ENCODE data around the gene DLK1.

DNA sequence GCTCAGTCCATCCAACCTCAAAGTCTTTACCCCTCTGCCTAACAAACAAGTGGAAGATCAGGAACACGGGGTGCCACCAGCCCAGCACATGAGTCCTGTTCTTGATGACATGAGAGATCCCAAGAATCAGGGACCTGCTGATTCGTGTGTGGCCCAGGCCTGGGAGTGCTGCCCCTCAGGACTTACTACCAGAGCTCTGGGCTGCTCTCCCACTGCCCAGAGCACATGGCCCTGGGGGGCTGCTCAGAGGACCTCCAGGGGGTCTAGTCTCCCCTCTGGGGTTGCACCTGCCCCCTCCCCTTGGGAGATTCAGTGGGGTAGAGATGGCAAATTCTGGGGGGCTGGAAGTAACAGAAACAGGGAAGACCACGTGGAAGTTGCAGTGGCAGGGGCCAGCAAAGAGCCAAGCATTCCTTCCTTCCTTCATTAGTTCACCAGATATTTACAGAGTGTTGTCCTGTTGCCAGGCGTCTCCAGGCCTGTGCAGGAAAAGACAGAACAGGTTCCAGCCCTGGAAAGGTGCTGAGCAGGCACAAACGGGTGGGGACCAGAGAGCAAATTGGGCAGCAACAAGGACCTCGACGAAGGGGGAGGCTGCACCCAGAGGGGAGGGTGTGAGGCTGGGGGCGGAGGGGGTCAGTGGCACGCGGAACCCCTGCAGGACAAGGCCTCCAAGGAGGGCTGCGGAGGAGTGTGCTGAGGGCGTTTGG lies 54.1 kb downstream of the DLK1 start:
- TF ChIP-seq POLR2AphosphoS5 (IDR thresholded peaks at IDR 0.05; ENCODE audit: insufficient read depth in 1 of 2, low read depth in 1 of 2), result no peak
- TF ChIP-seq, protein P1, sequence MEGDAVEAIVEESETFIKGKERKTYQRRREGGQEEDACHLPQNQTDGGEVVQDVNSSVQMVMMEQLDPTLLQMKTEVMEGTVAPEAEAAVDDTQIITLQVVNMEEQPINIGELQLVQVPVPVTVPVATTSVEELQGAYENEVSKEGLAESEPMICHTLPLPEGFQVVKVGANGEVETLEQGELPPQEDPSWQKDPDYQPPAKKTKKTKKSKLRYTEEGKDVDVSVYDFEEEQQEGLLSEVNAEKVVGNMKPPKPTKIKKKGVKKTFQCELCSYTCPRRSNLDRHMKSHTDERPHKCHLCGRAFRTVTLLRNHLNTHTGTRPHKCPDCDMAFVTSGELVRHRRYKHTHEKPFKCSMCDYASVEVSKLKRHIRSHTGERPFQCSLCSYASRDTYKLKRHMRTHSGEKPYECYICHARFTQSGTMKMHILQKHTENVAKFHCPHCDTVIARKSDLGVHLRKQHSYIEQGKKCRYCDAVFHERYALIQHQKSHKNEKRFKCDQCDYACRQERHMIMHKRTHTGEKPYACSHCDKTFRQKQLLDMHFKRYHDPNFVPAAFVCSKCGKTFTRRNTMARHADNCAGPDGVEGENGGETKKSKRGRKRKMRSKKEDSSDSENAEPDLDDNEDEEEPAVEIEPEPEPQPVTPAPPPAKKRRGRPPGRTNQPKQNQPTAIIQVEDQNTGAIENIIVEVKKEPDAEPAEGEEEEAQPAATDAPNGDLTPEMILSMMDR (IDR thresholded peaks at IDR 0.05), result no peak

All from vagina (tissue), 2 donors.